GM12874 (cell line): ENCODE results near the gene TUBGCP2.

Source experiments
- TF ChIP-seq, protein P1 (sequence below): IDR thresholded peaks from 2 replicates; pipeline ENCODE4 v1.5.1; 2011; ENCODE audit warnings: low read depth, mild to moderate bottlenecking, control low read depth, low read length, moderate library complexity; ENCODE audit not compliant: insufficient read depth

TUBGCP2 gene

DNA sequence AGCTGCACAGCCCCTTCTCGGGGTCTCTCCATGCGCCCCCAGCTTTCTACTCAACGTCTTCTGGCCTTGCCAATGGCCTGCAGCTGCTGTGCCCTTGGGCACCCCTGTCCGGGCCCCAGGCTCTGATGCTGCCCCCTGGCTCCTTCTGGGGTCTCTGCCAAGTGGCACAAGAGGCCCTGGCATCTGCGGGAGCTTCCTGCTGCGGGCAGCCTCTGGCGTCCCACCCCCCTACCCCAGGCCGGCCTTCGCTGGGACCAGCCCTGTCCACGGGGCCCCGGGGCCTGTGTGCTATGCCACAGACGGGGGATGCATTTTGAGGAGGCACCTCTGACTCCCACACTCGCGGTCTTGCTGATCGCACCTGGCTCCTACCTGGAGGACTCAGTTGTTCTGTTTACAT is 68.7 kb downstream of the TUBGCP2 start:
- TF ChIP-seq, protein P1, sequence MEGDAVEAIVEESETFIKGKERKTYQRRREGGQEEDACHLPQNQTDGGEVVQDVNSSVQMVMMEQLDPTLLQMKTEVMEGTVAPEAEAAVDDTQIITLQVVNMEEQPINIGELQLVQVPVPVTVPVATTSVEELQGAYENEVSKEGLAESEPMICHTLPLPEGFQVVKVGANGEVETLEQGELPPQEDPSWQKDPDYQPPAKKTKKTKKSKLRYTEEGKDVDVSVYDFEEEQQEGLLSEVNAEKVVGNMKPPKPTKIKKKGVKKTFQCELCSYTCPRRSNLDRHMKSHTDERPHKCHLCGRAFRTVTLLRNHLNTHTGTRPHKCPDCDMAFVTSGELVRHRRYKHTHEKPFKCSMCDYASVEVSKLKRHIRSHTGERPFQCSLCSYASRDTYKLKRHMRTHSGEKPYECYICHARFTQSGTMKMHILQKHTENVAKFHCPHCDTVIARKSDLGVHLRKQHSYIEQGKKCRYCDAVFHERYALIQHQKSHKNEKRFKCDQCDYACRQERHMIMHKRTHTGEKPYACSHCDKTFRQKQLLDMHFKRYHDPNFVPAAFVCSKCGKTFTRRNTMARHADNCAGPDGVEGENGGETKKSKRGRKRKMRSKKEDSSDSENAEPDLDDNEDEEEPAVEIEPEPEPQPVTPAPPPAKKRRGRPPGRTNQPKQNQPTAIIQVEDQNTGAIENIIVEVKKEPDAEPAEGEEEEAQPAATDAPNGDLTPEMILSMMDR = no peak

DNA sequence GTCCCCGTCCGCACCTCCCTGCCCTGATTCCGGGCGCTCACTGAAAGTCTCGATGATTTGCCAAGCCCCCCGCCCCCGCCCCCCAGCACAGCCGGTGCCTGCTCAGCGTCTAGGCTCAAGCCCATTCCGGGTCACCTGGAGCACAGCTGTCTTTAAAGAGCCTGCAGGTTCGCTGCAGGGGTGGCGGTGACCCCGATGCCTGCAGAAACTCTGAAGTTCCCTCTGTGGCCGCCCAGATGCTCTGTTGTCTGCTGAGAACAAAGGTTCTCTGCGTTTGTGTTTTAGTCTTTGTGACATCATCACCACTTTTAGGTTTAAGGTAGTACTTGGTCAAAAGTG is 70.2 kb downstream of the TUBGCP2 start:
- TF ChIP-seq, protein P1 = no peak

DNA sequence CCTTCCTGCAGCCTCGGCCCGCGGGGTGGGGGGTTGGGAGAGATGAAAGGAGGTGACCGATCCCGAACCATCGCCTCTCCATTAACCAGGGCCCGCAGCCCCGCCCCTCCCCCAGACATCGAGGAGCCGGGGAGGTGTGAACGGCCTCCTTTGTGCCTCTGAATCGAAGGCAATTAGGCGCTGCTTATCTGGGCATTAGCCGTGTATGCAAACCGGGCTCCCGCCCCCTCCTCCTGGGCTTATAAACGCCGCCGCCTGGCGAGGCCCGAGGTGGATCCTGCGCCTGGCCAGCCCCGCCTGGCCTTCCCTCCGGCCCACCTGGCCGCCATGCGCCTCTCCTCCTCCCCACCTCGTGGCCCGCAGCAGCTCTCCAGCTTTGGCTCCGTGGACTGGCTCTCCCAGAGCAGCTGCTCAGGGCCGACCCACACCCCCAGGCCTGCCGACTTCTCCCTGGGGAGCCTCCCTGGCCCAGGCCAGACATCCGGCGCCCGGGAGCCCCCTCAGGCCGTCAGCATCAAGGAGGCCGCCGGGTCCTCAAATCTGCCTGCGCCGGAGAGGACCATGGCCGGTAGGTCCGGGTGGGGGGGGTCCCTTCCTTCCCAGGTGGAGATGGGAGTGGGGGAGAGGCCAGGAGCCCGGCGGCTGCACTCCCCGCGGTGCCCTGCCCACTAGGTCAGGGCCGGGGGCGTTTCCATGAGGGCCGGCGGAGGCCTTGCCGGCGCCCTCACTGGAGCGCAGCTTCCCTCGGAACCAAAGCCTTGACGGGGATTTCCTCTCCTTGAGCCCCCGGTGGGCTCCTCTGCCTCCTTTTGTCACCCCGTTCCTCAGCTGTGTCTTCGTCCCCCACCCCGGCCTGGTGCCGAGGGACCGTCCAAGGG is 70.8 kb downstream of the TUBGCP2 start, which contains the start of gene VENTX:
Gene VENTX, plus strand, starts transcription at position 268 of the 878 bp plus-strand sequence. Its CDS starts 60 bp downstream, at position 328.
- TF ChIP-seq, protein P1 = no peak

DNA sequence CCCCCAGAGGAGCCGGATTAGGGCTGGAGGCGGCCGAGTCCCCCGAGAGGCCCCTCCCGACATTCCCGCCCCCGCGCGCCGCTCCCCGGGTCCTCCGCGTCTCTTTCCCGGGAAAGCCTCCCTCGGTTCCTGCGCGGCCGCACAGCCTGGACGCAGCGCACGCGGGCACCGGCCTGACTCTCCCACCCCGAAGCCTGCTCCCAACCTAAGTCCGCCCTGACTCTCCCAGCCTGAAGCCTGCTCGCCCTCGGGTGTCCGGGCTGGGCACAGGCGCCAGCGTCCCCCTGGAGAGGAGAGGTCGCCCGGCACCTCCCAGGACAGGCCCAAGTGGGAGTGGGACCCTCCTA is 71.5 kb downstream of the TUBGCP2 start:
- TF ChIP-seq, protein P1 = no peak

DNA sequence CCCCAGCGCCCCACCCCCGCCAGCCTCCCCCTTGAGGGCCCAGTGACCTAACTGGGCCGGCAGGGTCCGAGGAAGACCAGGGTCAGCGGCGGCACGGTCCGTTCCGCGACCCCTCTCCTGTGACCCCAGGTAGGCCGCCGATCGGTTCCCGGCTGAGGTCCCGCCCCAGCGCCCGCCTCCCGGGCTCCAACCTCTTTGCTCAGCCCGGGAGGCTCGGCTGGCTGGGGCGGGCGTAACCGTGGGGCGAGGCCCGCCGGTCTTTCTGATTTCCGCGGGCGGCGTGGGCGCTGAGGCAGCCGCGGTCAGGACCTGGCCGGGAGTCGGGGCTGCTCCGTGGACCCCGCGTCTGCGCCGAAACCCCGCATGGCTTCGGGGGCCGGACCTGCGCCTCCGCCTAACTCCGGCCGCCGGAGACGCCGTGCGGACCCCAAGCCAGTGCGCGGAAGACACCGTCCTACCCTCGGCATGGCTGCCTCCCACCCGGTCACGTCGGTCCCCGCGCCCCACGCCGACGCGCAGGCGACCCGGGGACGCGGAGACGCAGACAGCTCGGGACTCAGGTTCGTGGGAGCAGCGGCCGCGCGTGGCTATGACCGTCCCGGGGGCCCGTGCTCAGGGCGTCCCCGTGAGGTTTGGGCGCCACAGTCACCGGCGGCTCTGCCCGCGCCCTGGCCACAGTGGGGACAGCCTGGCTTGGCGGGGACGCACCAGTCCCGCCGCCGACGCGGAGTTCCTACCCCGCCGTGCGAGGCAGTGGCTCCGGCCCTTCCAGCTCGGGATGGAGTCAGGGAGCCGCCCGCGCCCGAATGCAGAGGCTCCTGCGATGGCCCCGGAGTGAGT is 72.1 kb downstream of the TUBGCP2 start:
- TF ChIP-seq, protein P1 = no peak

DNA sequence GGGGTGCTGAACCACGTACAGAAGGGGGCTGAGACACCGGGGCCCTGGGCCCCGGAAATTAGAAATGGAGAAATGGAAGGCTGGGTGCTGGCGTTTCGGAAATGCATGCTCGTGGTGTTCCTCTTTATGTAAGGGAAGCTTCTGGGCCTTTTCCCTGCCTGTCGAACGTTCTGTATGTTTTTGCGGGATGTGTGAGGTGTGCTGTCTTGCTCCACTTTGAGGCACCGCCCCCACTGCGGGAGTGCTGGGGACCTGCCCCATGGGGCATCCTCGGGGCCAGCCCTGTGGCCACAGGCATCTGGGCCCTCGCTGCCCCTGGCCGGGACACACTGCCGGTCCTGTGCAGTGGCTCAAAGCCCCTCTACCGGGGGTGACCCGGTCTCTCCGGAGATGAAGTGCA is 72.7 kb downstream of the TUBGCP2 start:
- TF ChIP-seq, protein P1 = no peak

DNA sequence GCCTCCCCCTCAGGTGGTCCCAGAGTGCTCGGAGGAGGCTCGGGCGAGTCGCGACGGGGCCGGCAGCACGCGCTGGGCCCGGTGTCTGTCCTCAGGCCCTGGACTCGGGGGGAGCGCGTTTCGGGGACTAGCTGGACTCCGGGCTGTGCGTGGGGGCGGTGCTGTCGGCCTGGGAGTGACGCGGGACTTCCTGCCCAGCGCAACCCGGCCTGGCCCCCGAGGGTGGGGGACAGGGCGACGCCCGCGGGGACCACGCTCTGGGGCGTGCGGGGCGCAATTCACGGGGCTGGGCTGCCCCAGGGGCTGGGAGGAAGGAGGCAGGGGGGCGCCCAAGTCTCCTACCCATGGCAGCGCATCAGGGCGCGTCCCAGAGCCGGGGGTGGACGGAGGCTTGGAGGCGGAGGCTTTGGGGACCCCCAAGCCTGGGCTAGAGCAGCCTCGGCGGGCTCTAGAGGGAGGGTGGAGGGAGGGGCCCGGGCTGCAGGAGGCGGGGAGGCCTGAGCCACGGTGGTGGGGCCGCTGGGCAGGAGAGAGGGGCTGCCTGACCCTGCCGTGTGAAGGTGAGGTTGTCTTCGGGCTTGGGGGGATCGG is 73.3 kb downstream of the TUBGCP2 start:
- TF ChIP-seq, protein P1 = no peak
